ENCODE data around the gene OTOG.

DNA sequence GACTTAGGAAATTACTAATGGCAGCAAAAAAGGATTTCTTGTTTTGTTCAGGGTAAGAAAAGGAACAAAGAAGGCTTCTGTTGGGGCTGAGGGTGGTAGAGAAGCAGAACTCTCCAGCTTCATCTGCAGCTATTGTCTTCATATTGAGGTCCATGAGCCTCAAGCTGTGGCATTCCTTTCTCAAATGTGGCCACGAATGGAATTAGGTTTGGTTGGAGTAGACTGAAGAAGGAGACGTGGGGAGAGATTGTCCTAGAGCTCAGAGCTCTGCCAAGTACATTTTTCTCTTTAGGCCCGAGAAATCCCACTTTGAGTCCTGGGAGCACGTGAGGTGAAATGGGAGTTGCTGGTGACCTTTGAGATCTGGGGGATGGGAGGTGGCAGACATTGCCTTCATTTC lies 146.5 kb downstream of the OTOG start:
- no peak for TF ChIP-seq POLR2AphosphoS5 (IDR thresholded peaks at IDR 0.05; ENCODE audit: insufficient read depth in 1 of 2, low read depth in 1 of 2)
- TF ChIP-seq, protein P1, sequence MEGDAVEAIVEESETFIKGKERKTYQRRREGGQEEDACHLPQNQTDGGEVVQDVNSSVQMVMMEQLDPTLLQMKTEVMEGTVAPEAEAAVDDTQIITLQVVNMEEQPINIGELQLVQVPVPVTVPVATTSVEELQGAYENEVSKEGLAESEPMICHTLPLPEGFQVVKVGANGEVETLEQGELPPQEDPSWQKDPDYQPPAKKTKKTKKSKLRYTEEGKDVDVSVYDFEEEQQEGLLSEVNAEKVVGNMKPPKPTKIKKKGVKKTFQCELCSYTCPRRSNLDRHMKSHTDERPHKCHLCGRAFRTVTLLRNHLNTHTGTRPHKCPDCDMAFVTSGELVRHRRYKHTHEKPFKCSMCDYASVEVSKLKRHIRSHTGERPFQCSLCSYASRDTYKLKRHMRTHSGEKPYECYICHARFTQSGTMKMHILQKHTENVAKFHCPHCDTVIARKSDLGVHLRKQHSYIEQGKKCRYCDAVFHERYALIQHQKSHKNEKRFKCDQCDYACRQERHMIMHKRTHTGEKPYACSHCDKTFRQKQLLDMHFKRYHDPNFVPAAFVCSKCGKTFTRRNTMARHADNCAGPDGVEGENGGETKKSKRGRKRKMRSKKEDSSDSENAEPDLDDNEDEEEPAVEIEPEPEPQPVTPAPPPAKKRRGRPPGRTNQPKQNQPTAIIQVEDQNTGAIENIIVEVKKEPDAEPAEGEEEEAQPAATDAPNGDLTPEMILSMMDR (IDR thresholded peaks at IDR 0.05), result no peak

Data from vagina (tissue), 2 donors.